ENCODE results near the gene MICU1. TPM values are rescaled to one million over a fixed set of nuclear protein-coding genes. Genes with fewer than 3 reads are reported as not detected.

The MICU1 gene
- total and polyA plus RNA-seq, 2 donors (not counting 3 experiments of a cell fraction or from before 2014, with no cell fraction given): 27.5 to 48.0 TPM

GRCh38 chr10:72658696-72659400 is 33.0 kb upstream of the MICU1 start:
- no peak overlapping the region for H3K4me2 ChIP-seq (ENCODE audit: insufficient read depth, low read length)
- H4K20me1 ChIP-seq (replicated peaks; ENCODE audit: control insufficient read depth, extremely low read depth, insufficient read depth, low read length): no peaks in the 10 kb centered on the region
- dilution Hi-C loops (cut with MboI; ENCODE audit: extremely low pct_ligation_motif_present, low sequenced_read_pairs): no loop called here
- no peak overlapping the region for H3K9ac ChIP-seq (replicated peaks; ENCODE audit: extremely low read depth, insufficient read depth, low read length)
- ChIA-PET CTCF (interaction anchor here (1.0 to 1.2 kb wide), 4 partner anchors 10 to 175 kb away, joined by 3 to 4 read pairs (median 3); no protein-coding TSS in a partner anchor), POLR2A (no interaction called here)
- H3K27ac ChIP-seq (ENCODE audit: insufficient read depth, low read depth, low read length): no peak overlapping the region
- no peak overlapping the region for H2AFZ ChIP-seq (ENCODE audit: low read depth, low read length)
- H3K79me2 ChIP-seq (ENCODE audit: control insufficient read depth, insufficient read depth, low read length): no peaks in the 10 kb centered on the region
- no peaks in the 10 kb centered on the region for H3K27me3 ChIP-seq (ENCODE audit: control insufficient read depth in 2 of 2, insufficient read depth in 2 of 2, low read length in 2 of 2)
- no peaks in the 10 kb centered on the region for H3K4me1 ChIP-seq (ENCODE audit: control insufficient read depth, extremely low read depth, insufficient read depth, low read length)
- H3K4me3 ChIP-seq (replicated peaks in 1 of 3; ENCODE audit: insufficient read depth in 1 of 3, low read depth in 1 of 3, low read length in 3 of 3): no peak overlapping the region
- no peaks in the 10 kb centered on the region for H3K9me3 ChIP-seq (replicated peaks; ENCODE audit: control insufficient read depth, insufficient read depth, low read length)
- FAIRE-seq (no peak), DNase-seq (ENCODE audit: low read depth, low spot score) (no peak)
- H3K9me1 ChIP-seq (replicated peaks; ENCODE audit: control insufficient read depth, extremely low read depth, insufficient read depth, low read length): no peaks in the 10 kb centered on the region
- no TSS peak for BruUV-seq (replicated peaks)
- TF ChIP-seq FOS (IDR thresholded peaks at IDR 0.05; ENCODE audit: borderline replicate concordance, insufficient read depth, low read length): no peak
- TF ChIP-seq POLR2AphosphoS5 (IDR thresholded peaks at IDR 0.05; ENCODE audit: insufficient read depth, low read depth, low read length): no peak
- TF ChIP-seq GATA2 (IDR thresholded peaks at IDR 0.05; ENCODE audit: insufficient read depth, insufficient read length, low read depth, low read length): no peak
- no peak for TF ChIP-seq POLR2A (IDR thresholded peaks at IDR 0.05; ENCODE audit: low read depth, low read length)
- no peak for TF ChIP-seq MAX (IDR thresholded peaks at IDR 0.05; ENCODE audit: insufficient read depth, insufficient read length)
- TF ChIP-seq EZH2 (IDR thresholded peaks at IDR 0.05; ENCODE audit: borderline replicate concordance, low read depth, low read length, severe bottlenecking): no peak
- TF ChIP-seq MYC (IDR thresholded peaks at IDR 0.05; ENCODE audit: low read depth, low read length): no peak
- TF ChIP-seq CTCF (IDR thresholded peaks at IDR 0.05; ENCODE audit: extremely low read depth in 1 of 2, insufficient read depth in 1 of 2, low read depth in 1 of 2, low read length in 2 of 2): no peak
- TF ChIP-seq JUN (IDR thresholded peaks at IDR 0.05; ENCODE audit: borderline replicate concordance, insufficient read depth, insufficient read length, low read depth): no peak
- no peaks in the 10 kb centered on the region for H3K36me3 ChIP-seq (ENCODE audit: control insufficient read depth in 2 of 2, extremely low read depth in 1 of 2, insufficient read depth in 2 of 2, low read length in 2 of 2)
- intact Hi-C loops (cut with micrococcal nuclease): no loop called here

Data from endothelial cell of umbilical vein (primary cell).